Neural progenitor cell (in vitro differentiated cells): ENCODE measurements around the gene NKAIN1. TPM values are rescaled to one million over a fixed set of nuclear protein-coding genes. Genes with fewer than 3 reads are reported as not detected.
"Not testable (repeated sequence)": the region's sequence is repeated elsewhere in the genome, so short reads cannot be mapped to it uniquely, and the experiment has no call there.

Experiments
- DNase-seq: peaks from one replicate; pipeline ENCODE4 v3.0.0-alpha.2; 2016; ENCODE audit warnings: low spot score
- H2AFZ ChIP-seq: fragments of 200-600 bp; sonication (generic); replicated peaks from 2 replicates; pipeline ENCODE4 v1.6.1; 2016; ENCODE audit warnings: antibody characterized with exemption
- H3F3A ChIP-seq: fragments of 200-600 bp; sonication (generic); 2 replicates; pipeline ENCODE4 v1.6.1; 2016; ENCODE audit warnings: antibody characterized with exemption, low read depth
- H3K27ac ChIP-seq: fragments of 200-600 bp; sonication (generic); 2 replicates; pipeline ENCODE4 v1.5.1; 2016; ENCODE audit warnings: mild to moderate bottlenecking
- H3K27me3 ChIP-seq: fragments of 200-600 bp; sonication (generic); 2 replicates; pipeline ENCODE4 v1.6.1; 2016; ENCODE audit warnings: mild to moderate bottlenecking, moderate library complexity
- H3K36me3 ChIP-seq: fragments of 200-600 bp; sonication (generic); 2 replicates; pipeline ENCODE4 v1.5.1; 2016
- H3K4me1 ChIP-seq: fragments of 200-600 bp; sonication (generic); 2 replicates; pipeline ENCODE4 v1.6.1; 2016; ENCODE audit warnings: mixed run types
- H3K4me2 ChIP-seq: fragments of 200-600 bp; sonication (generic); 2 replicates; pipeline ENCODE4 v1.6.1; 2016
- H3K4me3 ChIP-seq: fragments of 200-600 bp; sonication (generic); 2 replicates; pipeline ENCODE4 v1.5.1; 2016
- H3K79me2 ChIP-seq: fragments of 200-600 bp; sonication (generic); 2 replicates; pipeline ENCODE4 v1.6.1; 2016; ENCODE audit warnings: low read depth
- H3K9ac ChIP-seq: fragments of 200-600 bp; sonication (generic); 2 replicates; pipeline ENCODE4 v1.6.1; 2016
- H3K9me3 ChIP-seq: fragments of 200-600 bp; sonication (generic); 2 replicates; pipeline ENCODE4 v1.5.1; 2016; ENCODE audit warnings: low read depth
- H4K20me1 ChIP-seq: fragments of 200-600 bp; sonication (generic); 2 replicates; pipeline ENCODE4 v1.6.1; 2016; ENCODE audit warnings: low read depth
- H3K27ac Mint-ChIP-seq: 3 replicates; pipeline ENCODE4 v1.8.0; 2021; ENCODE audit warnings: mixed read lengths
- H3K27me3 Mint-ChIP-seq: 2 replicates; pipeline ENCODE4 v1.8.0; 2022; ENCODE audit warnings: low read depth, mild to moderate bottlenecking, inconsistent platforms, moderate library complexity, mixed read lengths; ENCODE audit not compliant: insufficient read depth
- H3K36me3 Mint-ChIP-seq: 3 replicates; pipeline ENCODE4 v1.8.0; 2021; ENCODE audit warnings: mixed read lengths
- H3K4me1 Mint-ChIP-seq: 3 replicates; pipeline ENCODE4 v1.8.0; 2021; ENCODE audit warnings: mixed read lengths
- H3K4me3 Mint-ChIP-seq: 3 replicates; pipeline ENCODE4 v1.8.0; 2021; ENCODE audit warnings: mild to moderate bottlenecking, moderate library complexity, mixed read lengths
- H3K9me3 Mint-ChIP-seq: 3 replicates; pipeline ENCODE4 v1.8.0; 2020; ENCODE audit warnings: mixed read lengths
- EZH2 ChIP-seq: fragments of 200-600 bp; sonication (generic); IDR thresholded peaks from 2 replicates; pipeline ENCODE4 v1.6.1; 2017; ENCODE audit warnings: antibody characterized with exemption, mild to moderate bottlenecking, moderate library complexity
- EZH2phosphoT487 ChIP-seq: fragments of 200-600 bp; sonication (generic); IDR thresholded peaks from 2 replicates; pipeline ENCODE4 v1.6.1; 2017; ENCODE audit warnings: antibody characterized with exemption
- total RNA-seq: library from RNA; depleted of rRNA; stranded (reverse); fragments of >200 nt; gene quantifications from 2 replicates; pipeline ENCODE4 v1.2.3, GENCODE V29; 2015; ENCODE audit warnings: low replicate concordance
- TF ChIP-seq, protein P1 (sequence below): fragments of 200-600 bp; sonication (generic); IDR thresholded peaks from 2 replicates; pipeline ENCODE4 v1.5.1; 2017; ENCODE audit warnings: antibody characterized with exemption, mild to moderate bottlenecking

The NKAIN1 gene
- total RNA-seq, 1 donor from 2014 or later = 14.5 TPM

DNA sequence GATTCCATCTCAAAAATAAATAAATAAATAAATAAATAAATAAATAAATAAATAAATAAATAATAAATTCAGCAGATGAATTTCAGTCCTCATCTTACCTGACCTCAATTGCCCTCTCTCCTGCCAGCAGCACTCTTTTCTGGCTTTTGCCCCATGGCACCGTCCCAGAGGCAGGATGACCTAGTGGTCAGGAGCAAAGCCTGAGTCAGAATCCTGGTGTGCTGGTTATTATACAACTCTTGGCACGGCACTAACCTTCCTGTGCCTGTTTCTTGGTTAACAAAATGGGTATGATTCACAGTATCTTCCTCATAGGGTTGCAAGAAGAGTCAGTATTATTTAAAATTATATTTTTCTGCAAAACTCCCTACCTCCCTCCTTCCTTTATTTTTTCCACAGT lies 43.0 kb downstream of the NKAIN1 start:
- Mint-ChIP-seq H3K4me3 (no peak overlapping the region), H3K9me3 (no peaks in the 10 kb centered on the region), H3K27me3 (peaks cover 2% of the 10 kb centered on the region), H3K4me1 (peaks cover 46% of the 10 kb centered on the region), H3K36me3 (peaks cover 2% of the 10 kb centered on the region), H3K27ac (no peak overlapping the region)
- H3K27me3 ChIP-seq = no peaks in the 10 kb centered on the region
- no peaks in the 10 kb centered on the region for H3K9me3 ChIP-seq
- no peak overlapping the region for H3K27ac ChIP-seq
- H3K36me3 ChIP-seq = no peaks in the 10 kb centered on the region
- no peak overlapping the region for H2AFZ ChIP-seq
- H3K4me2 ChIP-seq = no peak overlapping the region
- no peaks in the 10 kb centered on the region for H3K79me2 ChIP-seq
- peaks cover 12% of the 10 kb centered on the region for H4K20me1 ChIP-seq
- no peak overlapping the region for H3K4me3 ChIP-seq
- H3K9ac ChIP-seq = no peak overlapping the region
- peaks cover 15% of the 10 kb centered on the region for H3K4me1 ChIP-seq
- H3F3A ChIP-seq = peaks cover 5% of the 10 kb centered on the region
- DNase-seq = no peak
- TF ChIP-seq EZH2phosphoT487 (no peak), EZH2 (no peak)
- TF ChIP-seq, protein P1, sequence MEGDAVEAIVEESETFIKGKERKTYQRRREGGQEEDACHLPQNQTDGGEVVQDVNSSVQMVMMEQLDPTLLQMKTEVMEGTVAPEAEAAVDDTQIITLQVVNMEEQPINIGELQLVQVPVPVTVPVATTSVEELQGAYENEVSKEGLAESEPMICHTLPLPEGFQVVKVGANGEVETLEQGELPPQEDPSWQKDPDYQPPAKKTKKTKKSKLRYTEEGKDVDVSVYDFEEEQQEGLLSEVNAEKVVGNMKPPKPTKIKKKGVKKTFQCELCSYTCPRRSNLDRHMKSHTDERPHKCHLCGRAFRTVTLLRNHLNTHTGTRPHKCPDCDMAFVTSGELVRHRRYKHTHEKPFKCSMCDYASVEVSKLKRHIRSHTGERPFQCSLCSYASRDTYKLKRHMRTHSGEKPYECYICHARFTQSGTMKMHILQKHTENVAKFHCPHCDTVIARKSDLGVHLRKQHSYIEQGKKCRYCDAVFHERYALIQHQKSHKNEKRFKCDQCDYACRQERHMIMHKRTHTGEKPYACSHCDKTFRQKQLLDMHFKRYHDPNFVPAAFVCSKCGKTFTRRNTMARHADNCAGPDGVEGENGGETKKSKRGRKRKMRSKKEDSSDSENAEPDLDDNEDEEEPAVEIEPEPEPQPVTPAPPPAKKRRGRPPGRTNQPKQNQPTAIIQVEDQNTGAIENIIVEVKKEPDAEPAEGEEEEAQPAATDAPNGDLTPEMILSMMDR = no peak

DNA sequence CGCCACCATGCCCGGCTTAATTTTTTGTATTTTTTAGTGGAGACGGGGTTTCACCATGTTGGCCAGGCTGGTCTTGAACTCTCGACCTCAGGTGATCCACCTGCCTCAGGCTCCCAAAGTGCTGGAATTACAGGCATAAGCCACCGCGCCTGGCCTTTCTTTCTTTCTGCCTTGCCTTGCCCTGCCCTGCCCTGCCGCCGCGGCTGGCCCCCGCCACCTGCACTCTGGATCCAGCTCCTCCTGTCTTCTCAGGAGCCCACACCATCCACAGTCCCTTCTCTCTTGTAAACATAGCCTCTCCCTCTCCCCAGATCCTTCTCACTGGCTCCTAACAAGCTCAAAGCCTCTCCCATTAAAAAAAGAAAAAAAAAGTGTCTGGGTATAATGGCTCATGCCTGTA lies 44.4 kb downstream of the NKAIN1 start:
- H3K9me3 Mint-ChIP-seq, H3K27me3 Mint-ChIP-seq: not testable (repeated sequence)

DNA sequence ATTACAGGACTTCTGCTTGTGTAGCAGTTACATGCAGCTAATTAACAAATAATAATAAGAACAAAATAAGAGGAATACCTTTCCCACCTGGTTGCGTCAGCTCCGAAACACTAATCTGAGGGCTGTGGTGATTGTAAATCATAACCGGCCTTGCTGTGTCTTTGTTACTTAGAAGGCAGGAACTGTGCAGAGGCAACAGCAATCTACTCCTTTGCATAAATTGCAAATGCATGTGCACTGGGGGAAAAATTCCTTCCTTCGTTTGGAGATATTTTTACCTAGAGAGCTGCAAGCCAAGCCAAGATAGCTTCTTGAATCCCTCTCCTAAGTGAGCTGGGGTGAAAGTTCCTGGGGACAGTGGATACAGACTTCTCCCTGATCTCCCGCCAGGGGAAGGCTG lies 46.0 kb downstream of the NKAIN1 start:
- no peaks in the 10 kb centered on the region for H3K9me3 Mint-ChIP-seq
- no peak for DNase-seq
- Histone ChIP-seq H3K4me1 (peaks cover 8% of the 10 kb centered on the region), H3K4me3 (no peak overlapping the region), H4K20me1 (peaks cover 7% of the 10 kb centered on the region), H2AFZ (no peak overlapping the region), H3K79me2 (no peaks in the 10 kb centered on the region), H3K9ac (no peak overlapping the region), H3K27ac (no peak overlapping the region), H3K4me2 (no peak overlapping the region), H3F3A (peaks cover under 1% of the 10 kb centered on the region), H3K27me3 (no peaks in the 10 kb centered on the region), H3K36me3 (no peaks in the 10 kb centered on the region), H3K9me3 (no peaks in the 10 kb centered on the region)
- peaks cover 26% of the 10 kb centered on the region for H3K4me1 Mint-ChIP-seq
- H3K4me3 Mint-ChIP-seq = no peak overlapping the region
- TF ChIP-seq, protein P1 = no peak
- TF ChIP-seq EZH2phosphoT487 (no peak), EZH2 (no peak)
- H3K27me3 Mint-ChIP-seq = peaks cover 2% of the 10 kb centered on the region
- no peak overlapping the region for H3K27ac Mint-ChIP-seq
- peaks cover 2% of the 10 kb centered on the region for H3K36me3 Mint-ChIP-seq

More for the DNA sequence above, 44.4 kb downstream of the NKAIN1 start:
- H3K9ac ChIP-seq, H3K36me3 Mint-ChIP-seq, H3K9me3 ChIP-seq, H2AFZ ChIP-seq, H3K36me3 ChIP-seq, H3K4me2 ChIP-seq, H3K79me2 ChIP-seq, H3K4me3 Mint-ChIP-seq, H3K27me3 ChIP-seq, H3F3A ChIP-seq, DNase-seq, H3K27ac ChIP-seq, H3K4me3 ChIP-seq: not testable (repeated sequence)
- peaks cover 15% of the 10 kb centered on the region for H3K4me1 ChIP-seq
- peak overlapping the region; percentile 16 for H3K27ac Mint-ChIP-seq
- peaks cover 16% of the 10 kb centered on the region for H4K20me1 ChIP-seq
- peaks cover 34% of the 10 kb centered on the region for H3K4me1 Mint-ChIP-seq
- TF ChIP-seq, protein P1 = peak; percentile 13

DNA sequence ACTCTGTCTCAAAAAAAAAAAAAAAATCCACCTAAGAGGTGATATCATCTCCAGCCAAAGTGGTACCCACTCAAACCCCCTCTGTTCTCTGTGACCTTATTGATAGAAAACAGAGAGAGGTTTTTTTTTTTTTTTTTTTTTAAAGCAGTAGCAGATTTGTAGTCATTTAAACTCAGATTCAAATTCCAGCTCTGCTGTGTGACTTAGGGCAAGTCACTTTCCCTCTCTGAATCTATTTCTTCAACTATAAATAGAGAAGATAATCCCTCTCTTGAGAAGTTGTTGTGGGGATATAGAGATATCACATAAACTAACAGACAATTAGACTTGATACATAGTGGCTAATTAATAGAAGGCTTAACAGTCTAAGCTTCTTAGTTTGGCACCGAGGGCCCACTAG lies 48.4 kb downstream of the NKAIN1 start:
- Mint-ChIP-seq H3K4me1 (peaks cover 23% of the 10 kb centered on the region), H3K27me3 (peaks cover 2% of the 10 kb centered on the region), H3K9me3 (no peaks in the 10 kb centered on the region), H3K36me3 (no peaks in the 10 kb centered on the region), H3K4me3 (no peak overlapping the region), H3K27ac (no peak overlapping the region)
- peaks cover 4% of the 10 kb centered on the region for H4K20me1 ChIP-seq
- no peak overlapping the region for H3K27ac ChIP-seq
- TF ChIP-seq EZH2 (no peak), EZH2phosphoT487 (no peak)
- H3K27me3 ChIP-seq = no peaks in the 10 kb centered on the region
- H3K9me3 ChIP-seq = no peaks in the 10 kb centered on the region
- no peaks in the 10 kb centered on the region for H3F3A ChIP-seq
- H3K9ac ChIP-seq = no peak overlapping the region
- no peak for DNase-seq
- no peaks in the 10 kb centered on the region for H3K79me2 ChIP-seq
- H3K4me1 ChIP-seq = no peaks in the 10 kb centered on the region
- no peaks in the 10 kb centered on the region for H3K36me3 ChIP-seq
- H3K4me3 ChIP-seq = no peak overlapping the region
- no peak overlapping the region for H2AFZ ChIP-seq
- no peak overlapping the region for H3K4me2 ChIP-seq
